Vagina (tissue), 2 donors: ENCODE measurements around the gene FAM169A. TPM values are rescaled to one million over a fixed set of nuclear protein-coding genes. Genes with fewer than 3 reads are reported as not detected.

Experiments
- DNase-seq, 2 donors: peaks; one replicate each; pipeline ENCODE4 v3.0.0-alpha.2; 2017; ENCODE audit errors: extremely low spot score in 2 of 2
- H3K27ac ChIP-seq: fragments of 200-600 bp; sonication (generic); one replicate; pipeline ENCODE4 v1.5.1; 2019
- H3K27me3 ChIP-seq: fragments of 200-600 bp; sonication (generic); one replicate; pipeline ENCODE4 v1.5.1; 2019
- H3K36me3 ChIP-seq, 2 donors: fragments of 200-600 bp; sonication (generic); one replicate each; pipeline ENCODE4 v1.5.1; 2017 to 2019
- H3K4me1 ChIP-seq: fragments of 200-600 bp; sonication (generic); one replicate; pipeline ENCODE4 v1.5.1; 2019
- H3K4me3 ChIP-seq, 2 donors: fragments of 200-600 bp; sonication (generic); 1 replicate in 1 of 2; 2 replicates in 1 of 2; pipeline ENCODE4 v1.5.1; 2016 to 2019
- H3K9me3 ChIP-seq: fragments of 200-600 bp; sonication (generic); one replicate; pipeline ENCODE4 v1.5.1; 2019
- CTCF ChIP-seq, 3 experiments: fragments of 450-650 bp in 2 of 3; fragments of 200-600 bp in 1 of 3; sonication (generic) in 1 of 3; IDR thresholded peaks; one replicate each; pipeline ENCODE4 v1.5.1; 2017 to 2019; ENCODE audit warnings: antibody characterized with exemption in 3 of 3, mild to moderate bottlenecking in 2 of 3, moderate library complexity in 2 of 3
- POLR2A ChIP-seq, 2 donors: fragments of 450-650 bp; IDR thresholded peaks; one replicate each; pipeline ENCODE4 v1.6.1; 2017; ENCODE audit warnings: antibody characterized with exemption in 2 of 2, mild to moderate bottlenecking in 2 of 2, moderate library complexity in 2 of 2
- POLR2AphosphoS5 ChIP-seq, 2 donors: sonication (generic); formaldehyde crosslinking; IDR thresholded peaks; one replicate each; pipeline ENCODE4 v1.9.0; 2017; ENCODE audit warnings: antibody characterized with exemption in 2 of 2, mild to moderate bottlenecking in 2 of 2, low read depth in 1 of 2; ENCODE audit not compliant: insufficient read depth in 1 of 2
- intact Hi-C: fragments of 100-400 bp; cut with DNase I; formaldehyde crosslinking; loops from one replicate; pipeline ENCODE4 v1.15.1; 2023
- small RNA-seq: library from RNA; depleted of rRNA; stranded (forward); fragments of <200 nt; gene quantifications from one replicate; pipeline ENCODE3, GENCODE V24; 2016
- total RNA-seq: library from RNA; depleted of rRNA; stranded (reverse); fragments of >200 nt; gene quantifications from one replicate; pipeline ENCODE4 v1.2.3, GENCODE V29; 2016

The FAM169A gene
- total RNA-seq, 1 donor from 2014 or later, result 0.98 TPM

- TF ChIP-seq POLR2A (IDR thresholded peaks at IDR 0.05) (no peak), CTCF (IDR thresholded peaks at IDR 0.05) (no peak), POLR2AphosphoS5 (IDR thresholded peaks at IDR 0.05; ENCODE audit: insufficient read depth in 1 of 2, low read depth in 1 of 2) (no peak)
- no peaks in the 10 kb centered on the region for H3K4me1 ChIP-seq
- H3K27me3 ChIP-seq, result no peaks in the 10 kb centered on the region
- intact Hi-C loops, result no loop called here
- no peak overlapping the region for H3K27ac ChIP-seq
- peaks cover 0 to 53% of the 10 kb centered on the region in 2 donors for H3K36me3 ChIP-seq
- no peaks in the 10 kb centered on the region for H3K9me3 ChIP-seq
- no peak for DNase-seq
- H3K4me3 ChIP-seq, result no peak overlapping the region
These were observed 129.4 kb downstream of the FAM169A start for GRCh38 chr5:74736759-74737158.

Small RNA genes lying within 50 kb of the gene (small RNA-seq; reads per million reads assigned to genes)
- not detected for gene RF00561

Other genes with a start within 250 kb of the FAM169A start
- gene ENC1, start 225.7 kb downstream of the FAM169A start, total RNA-seq, result 7.1 TPM
- 118 TPM for gene HEXB, start 181.2 kb downstream of the FAM169A start, total RNA-seq
- gene GFM2, start 99.3 kb downstream of the FAM169A start, total RNA-seq, result 29.5 TPM
- 119 TPM for gene NSA2, start 99.1 kb downstream of the FAM169A start, total RNA-seq
- 2.5 TPM for gene GCNT4, start 186.2 kb upstream of the FAM169A start, total RNA-seq